LNCAP (cell line): ENCODE data around the gene EHD1.

Experiments
- TF ChIP-seq, protein P1 (sequence below): fragments of 450-650 bp; IDR thresholded peaks from 2 replicates; pipeline ENCODE4 v1.5.1; 2017; ENCODE audit warnings: mild to moderate bottlenecking

The EHD1 gene

DNA sequence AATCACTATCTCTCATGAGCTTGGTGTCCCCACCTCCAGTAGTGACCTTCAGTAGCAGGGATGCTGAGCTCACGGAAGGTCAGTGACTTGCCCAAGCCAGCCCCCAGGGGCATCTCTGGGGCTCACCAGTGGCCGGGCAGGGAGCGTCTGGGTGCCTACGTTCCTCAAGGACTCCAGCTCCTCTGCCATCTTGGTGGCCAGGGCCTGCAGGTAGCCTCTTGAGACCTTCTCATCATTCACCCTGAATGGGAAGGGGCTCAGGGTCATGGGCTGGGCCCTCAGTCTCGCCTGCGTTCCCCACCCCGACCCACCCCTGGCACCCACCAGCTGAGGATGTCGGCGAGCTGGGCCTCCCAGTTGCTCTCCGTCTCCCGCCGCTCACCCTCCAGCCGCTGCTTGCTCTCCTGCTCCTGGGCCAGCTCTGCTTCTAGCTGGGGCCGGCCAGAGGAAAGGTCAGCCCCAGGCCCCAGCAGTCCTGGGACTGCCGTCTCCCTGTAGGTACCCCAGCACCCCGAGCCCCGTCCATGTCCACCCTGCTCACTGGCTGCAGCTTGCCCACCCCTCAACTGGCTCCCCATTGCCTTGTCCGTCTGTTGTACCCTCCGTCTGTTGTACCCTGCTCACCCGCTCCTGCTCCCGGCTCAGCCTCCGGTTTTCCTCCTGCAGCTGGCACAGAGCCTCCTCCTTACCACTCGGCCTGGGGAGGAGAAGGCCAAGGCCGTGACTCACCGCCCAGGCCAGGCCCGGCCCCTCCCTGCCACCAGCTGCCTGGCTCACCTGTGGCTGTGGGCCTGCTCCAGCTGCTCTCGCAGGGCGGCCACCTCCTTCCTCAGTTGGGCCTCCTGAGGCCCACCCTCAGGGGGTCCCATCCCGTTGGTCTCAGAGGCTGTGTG lies 43.5 kb downstream of the EHD1 start:
- TF ChIP-seq, protein P1, sequence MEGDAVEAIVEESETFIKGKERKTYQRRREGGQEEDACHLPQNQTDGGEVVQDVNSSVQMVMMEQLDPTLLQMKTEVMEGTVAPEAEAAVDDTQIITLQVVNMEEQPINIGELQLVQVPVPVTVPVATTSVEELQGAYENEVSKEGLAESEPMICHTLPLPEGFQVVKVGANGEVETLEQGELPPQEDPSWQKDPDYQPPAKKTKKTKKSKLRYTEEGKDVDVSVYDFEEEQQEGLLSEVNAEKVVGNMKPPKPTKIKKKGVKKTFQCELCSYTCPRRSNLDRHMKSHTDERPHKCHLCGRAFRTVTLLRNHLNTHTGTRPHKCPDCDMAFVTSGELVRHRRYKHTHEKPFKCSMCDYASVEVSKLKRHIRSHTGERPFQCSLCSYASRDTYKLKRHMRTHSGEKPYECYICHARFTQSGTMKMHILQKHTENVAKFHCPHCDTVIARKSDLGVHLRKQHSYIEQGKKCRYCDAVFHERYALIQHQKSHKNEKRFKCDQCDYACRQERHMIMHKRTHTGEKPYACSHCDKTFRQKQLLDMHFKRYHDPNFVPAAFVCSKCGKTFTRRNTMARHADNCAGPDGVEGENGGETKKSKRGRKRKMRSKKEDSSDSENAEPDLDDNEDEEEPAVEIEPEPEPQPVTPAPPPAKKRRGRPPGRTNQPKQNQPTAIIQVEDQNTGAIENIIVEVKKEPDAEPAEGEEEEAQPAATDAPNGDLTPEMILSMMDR: no peak

DNA sequence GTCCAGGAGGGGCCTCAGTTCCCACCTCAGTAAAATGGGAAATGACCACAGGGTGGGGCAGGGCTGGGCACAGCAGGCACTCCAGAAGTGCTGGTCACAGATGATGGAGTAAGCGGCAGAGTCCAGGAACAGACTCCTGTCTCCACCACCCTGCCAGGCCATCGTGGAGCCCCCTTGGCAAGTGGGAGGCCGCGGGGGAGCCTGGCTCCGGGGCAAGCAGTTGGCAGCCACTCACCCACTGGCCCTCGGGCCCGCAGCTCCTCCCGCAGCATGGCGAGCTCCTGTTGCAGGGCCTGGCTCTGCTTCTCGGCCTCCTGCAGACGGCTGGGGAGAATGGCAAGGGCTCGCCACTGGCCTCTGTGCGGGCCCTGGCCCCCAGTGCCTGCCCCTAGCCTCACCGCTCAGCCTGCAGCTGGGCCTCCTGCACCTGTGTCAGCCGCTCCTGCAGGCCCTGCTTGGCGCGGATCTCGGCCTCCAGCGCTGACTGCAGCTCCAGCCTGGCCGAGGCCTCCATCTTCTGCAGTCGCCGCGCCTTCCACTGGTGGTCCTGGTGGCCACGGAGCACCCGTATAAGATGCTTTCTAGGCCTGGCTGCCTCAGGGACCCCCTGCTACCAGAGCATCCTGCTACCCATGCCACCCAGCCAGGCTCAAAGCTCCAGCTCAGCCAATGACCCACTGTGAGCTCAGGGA lies 44.2 kb downstream of the EHD1 start:
- TF ChIP-seq, protein P1: no peak

DNA sequence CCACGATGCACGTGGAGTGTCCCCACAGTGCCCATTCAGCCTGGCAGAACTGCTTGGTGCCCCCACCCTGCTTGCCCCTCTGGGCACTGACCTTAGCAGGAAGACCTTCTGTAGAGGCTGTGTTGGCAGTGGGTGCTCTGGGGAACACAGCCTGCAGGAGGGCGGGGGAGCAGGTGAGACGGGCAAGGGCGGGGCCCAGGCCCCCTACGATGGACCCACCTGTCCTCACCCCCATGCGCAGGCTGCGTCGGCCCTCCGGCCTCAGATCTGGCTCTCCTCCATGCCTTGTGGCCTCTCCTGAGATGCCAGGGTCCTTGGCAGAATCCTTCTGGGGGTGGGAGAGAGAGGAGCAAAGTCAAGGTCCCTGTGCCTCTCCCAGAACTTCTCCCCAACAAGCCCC lies 44.9 kb downstream of the EHD1 start:
- TF ChIP-seq, protein P1: no peak

DNA sequence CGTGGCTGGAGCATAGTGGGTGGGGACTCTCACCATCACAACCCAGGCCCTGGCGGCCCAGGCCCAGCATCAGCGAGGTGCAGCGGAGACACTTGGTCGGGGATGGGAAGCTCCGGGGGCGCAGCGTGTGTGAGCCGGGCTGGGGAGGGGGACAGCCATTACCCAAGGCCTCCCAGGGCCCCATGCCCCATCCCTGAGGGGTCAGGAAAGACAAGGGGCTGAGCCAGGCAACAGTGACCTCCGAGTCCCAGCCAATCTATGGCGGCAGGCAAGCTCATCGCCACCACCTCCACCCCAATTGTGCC lies 45.3 kb downstream of the EHD1 start:
- TF ChIP-seq, protein P1: no peak

DNA sequence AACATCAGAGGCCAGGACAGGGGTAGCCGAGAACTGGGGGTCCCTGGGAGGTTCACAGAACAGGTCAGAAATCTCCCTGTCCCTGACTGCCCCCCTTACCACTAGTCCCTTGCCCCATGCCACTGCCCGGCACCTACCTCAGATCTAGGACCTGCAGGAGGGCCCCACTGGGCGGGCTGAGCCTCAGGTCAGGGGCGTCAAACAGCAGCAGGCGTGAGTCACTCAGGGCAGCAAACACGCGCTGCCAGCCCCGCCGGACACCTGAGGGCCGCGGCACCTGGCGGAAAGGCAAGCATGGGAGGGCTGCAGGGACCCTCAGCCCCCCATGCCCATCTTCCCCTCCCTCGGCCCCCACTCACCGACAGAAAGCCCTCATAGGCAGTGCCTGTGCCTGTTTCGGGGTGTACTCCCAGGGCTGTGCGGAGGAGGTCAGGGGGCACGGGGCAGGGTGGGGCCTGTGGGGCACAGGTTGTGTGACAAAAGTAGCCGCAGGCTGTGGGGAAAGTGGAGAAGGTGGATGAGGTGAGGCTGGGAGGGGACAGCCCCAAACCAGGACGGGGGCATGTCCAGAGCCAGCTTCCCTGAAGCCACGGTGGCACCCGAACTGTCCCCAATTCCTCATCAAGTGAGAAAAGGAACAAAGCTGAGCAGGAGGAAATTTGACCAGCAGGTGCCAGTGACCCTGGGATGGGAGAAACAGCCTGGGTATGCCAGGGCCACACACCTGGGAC lies 45.8 kb downstream of the EHD1 start:
- TF ChIP-seq, protein P1: no peak

DNA sequence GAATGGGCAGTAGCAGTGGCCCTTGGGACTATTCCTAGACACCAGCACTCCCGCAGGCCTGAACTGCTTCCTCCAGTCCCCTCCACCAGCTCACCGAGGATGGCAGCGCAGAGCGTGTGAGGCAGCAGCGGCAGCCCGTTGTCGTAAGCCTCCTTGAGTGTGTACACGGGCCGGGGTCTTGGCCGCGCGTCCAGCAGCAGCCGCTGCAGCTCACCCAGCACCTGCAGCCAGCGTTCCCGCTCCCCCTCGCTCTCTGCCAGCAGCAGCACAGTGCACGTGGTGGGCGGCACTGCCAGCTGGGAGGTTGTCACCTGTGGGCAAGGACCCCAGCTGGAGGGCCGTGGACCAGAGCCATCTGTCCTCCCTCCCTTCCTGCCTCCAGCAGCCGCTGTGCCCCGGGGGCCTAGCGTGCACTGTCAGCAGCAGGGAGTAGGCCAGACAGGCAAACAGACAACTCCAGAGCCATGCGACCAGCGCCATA lies 47.0 kb downstream of the EHD1 start:
- TF ChIP-seq, protein P1: no peak

DNA sequence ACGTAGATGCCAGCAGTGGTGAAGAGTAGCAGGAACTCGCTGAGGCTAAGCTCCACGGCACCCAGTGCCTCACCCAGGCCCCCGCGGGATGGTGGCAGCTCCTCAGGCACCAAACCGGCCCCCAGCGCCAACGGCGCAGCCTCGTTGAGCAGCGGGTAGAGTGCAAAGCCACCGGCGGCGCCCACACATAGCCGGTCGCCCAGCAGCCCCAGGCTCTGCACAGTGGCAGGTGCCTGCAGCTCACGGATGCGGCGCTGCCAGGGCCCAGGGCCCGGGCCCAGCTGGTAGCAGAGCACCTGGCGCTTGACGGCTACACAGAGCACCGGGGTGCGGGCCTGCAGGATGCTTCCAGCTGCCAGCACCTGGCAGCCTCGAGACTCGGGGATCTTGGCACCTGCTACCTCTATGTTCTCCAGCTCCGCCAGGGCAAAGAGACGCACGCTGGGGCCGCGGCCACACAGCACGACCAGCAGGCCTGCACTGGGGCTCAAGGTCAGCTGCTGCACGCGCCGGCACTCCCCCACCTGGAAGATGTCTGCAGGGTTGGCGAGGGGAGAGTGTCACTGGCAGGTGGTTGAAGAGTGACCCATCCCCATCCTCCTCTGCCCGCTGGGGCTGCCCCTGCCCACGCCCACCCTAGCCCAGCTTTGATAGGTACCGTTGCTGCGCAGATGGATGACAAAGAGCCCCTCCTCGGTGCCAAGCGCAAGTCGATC lies 48.7 kb downstream of the EHD1 start:
- TF ChIP-seq, protein P1: no peak
